Measurements from ENCODE around the gene SDK1.
"Not testable (repeated sequence)": the region's sequence is repeated elsewhere in the genome, so short reads cannot be mapped to it uniquely, and the experiment has no call there.

SDK1 gene

GRCh38 chr7:3673524-3673923, 372.5 kb downstream of the SDK1 start:
- H3K4me1 Mint-ChIP-seq, result no peaks in the 10 kb centered on the region
- H3K9me3 Mint-ChIP-seq, result no peaks in the 10 kb centered on the region
- peak; percentile 7 to 55 for DNase-seq (ENCODE audit: low spot score in 2 of 2)
- no peaks in the 10 kb centered on the region for H3K36me3 Mint-ChIP-seq
- ATAC-seq, result no peak
- H3K4me3 Mint-ChIP-seq, result no peak overlapping the region
- H3K27ac Mint-ChIP-seq, result no peak overlapping the region

GRCh38 chr7:3678314-3678810, 377.3 kb downstream of the SDK1 start:
- no peaks in the 10 kb centered on the region for H3K36me3 Mint-ChIP-seq

GRCh38 chr7:3682028-3682710, 381.1 kb downstream of the SDK1 start:
- H3K4me3 Mint-ChIP-seq, result no peak overlapping the region
- H3K4me1 Mint-ChIP-seq, result no peaks in the 10 kb centered on the region
- no peaks in the 10 kb centered on the region for H3K9me3 Mint-ChIP-seq
- H3K27ac Mint-ChIP-seq, result no peak overlapping the region
- DNase-seq (ENCODE audit: low spot score in 2 of 2), result no peak
- no peaks in the 10 kb centered on the region for H3K36me3 Mint-ChIP-seq
- ATAC-seq, result no peak

More at GRCh38 chr7:3678314-3678810, 377.3 kb downstream of the SDK1 start:
- no peak overlapping the region for H3K27ac Mint-ChIP-seq
- ATAC-seq (no peak), DNase-seq (ENCODE audit: low spot score in 2 of 2) (no peak)
- no peaks in the 10 kb centered on the region for H3K4me1 Mint-ChIP-seq
- H3K9me3 Mint-ChIP-seq, result no peaks in the 10 kb centered on the region
- H3K4me3 Mint-ChIP-seq, result no peak overlapping the region

- Mint-ChIP-seq H3K36me3 (no peaks in the 10 kb centered on the region), H3K9me3 (no peaks in the 10 kb centered on the region), H3K4me1 (no peaks in the 10 kb centered on the region), H3K27ac (no peak overlapping the region), H3K4me3 (no peak overlapping the region)
- DNase-seq (ENCODE audit: low spot score in 2 of 2) (no peak), ATAC-seq (no peak)
Measured at GRCh38 chr7:3683546-3684539, 382.8 kb downstream of the SDK1 start.

GRCh38 chr7:3688071-3688470, 387.0 kb downstream of the SDK1 start:
- Mint-ChIP-seq H3K4me3 (no peak overlapping the region), H3K36me3 (no peaks in the 10 kb centered on the region), H3K9me3 (no peaks in the 10 kb centered on the region), H3K27ac (no peak overlapping the region), H3K4me1 (no peaks in the 10 kb centered on the region)
- no peak for DNase-seq (ENCODE audit: low spot score in 2 of 2)
- no peak for ATAC-seq

GRCh38 chr7:3688842-3689241, 387.8 kb downstream of the SDK1 start:
- Mint-ChIP-seq H3K4me3 (no peak overlapping the region), H3K4me1 (no peaks in the 10 kb centered on the region), H3K9me3 (no peaks in the 10 kb centered on the region), H3K36me3 (no peaks in the 10 kb centered on the region), H3K27ac (no peak overlapping the region)
- no peak for DNase-seq (ENCODE audit: low spot score in 2 of 2)
- no peak for ATAC-seq

- Mint-ChIP-seq H3K9me3 (no peaks in the 10 kb centered on the region), H3K4me3 (no peak overlapping the region), H3K36me3 (no peaks in the 10 kb centered on the region), H3K27ac (no peak overlapping the region), H3K4me1 (no peaks in the 10 kb centered on the region)
- DNase-seq (ENCODE audit: low spot score in 2 of 2) (no peak), ATAC-seq (no peak)
Measured at GRCh38 chr7:3691478-3692158, 390.6 kb downstream of the SDK1 start.

GRCh38 chr7:3695602-3696001, 394.6 kb downstream of the SDK1 start:
- Mint-ChIP-seq H3K36me3 (no peaks in the 10 kb centered on the region), H3K4me3 (no peak overlapping the region), H3K27ac (no peak overlapping the region), H3K4me1 (peaks cover 5% of the 10 kb centered on the region), H3K9me3 (no peaks in the 10 kb centered on the region)
- DNase-seq (ENCODE audit: low spot score in 2 of 2), result no peak
- no peak for ATAC-seq

GRCh38 chr7:3696113-3696512, 395.1 kb downstream of the SDK1 start:
- no peaks in the 10 kb centered on the region for H3K36me3 Mint-ChIP-seq
- no peak overlapping the region for H3K27ac Mint-ChIP-seq
- peaks cover 5% of the 10 kb centered on the region for H3K4me1 Mint-ChIP-seq
- no peak overlapping the region for H3K4me3 Mint-ChIP-seq
- DNase-seq (ENCODE audit: low spot score in 2 of 2) (no peak), ATAC-seq (no peak)
- H3K9me3 Mint-ChIP-seq, result no peaks in the 10 kb centered on the region

- no peak overlapping the region for H3K27ac Mint-ChIP-seq
- ATAC-seq, result peak; percentile 31
Measured at GRCh38 chr7:3697472-3697871, 396.4 kb downstream of the SDK1 start.

GRCh38 chr7:3705258-3705657, 404.2 kb downstream of the SDK1 start:
- ATAC-seq, result no peak
- no peak for DNase-seq (ENCODE audit: low spot score in 2 of 2)
- H3K27ac Mint-ChIP-seq, result no peak overlapping the region
- no peak overlapping the region for H3K4me3 Mint-ChIP-seq
- H3K9me3 Mint-ChIP-seq, result peaks cover 4% of the 10 kb centered on the region
- H3K4me1 Mint-ChIP-seq, result no peaks in the 10 kb centered on the region
- no peaks in the 10 kb centered on the region for H3K36me3 Mint-ChIP-seq

More at GRCh38 chr7:3697472-3697871, 396.4 kb downstream of the SDK1 start:
- H3K4me1 Mint-ChIP-seq, result peaks cover 5% of the 10 kb centered on the region
- no peaks in the 10 kb centered on the region for H3K36me3 Mint-ChIP-seq
- no peak overlapping the region for H3K4me3 Mint-ChIP-seq
- no peaks in the 10 kb centered on the region for H3K9me3 Mint-ChIP-seq
- DNase-seq (ENCODE audit: low spot score in 2 of 2), result no peak

GRCh38 chr7:3706091-3706490, 405.0 kb downstream of the SDK1 start:
- not testable (repeated sequence) for H3K4me1 Mint-ChIP-seq; H3K36me3 Mint-ChIP-seq; ATAC-seq; H3K27ac Mint-ChIP-seq; H3K4me3 Mint-ChIP-seq; DNase-seq (ENCODE audit: low spot score in 2 of 2); H3K9me3 Mint-ChIP-seq

GRCh38 chr7:3710122-3710521, 409.1 kb downstream of the SDK1 start:
- DNase-seq (ENCODE audit: low spot score in 2 of 2) (no peak), ATAC-seq (no peak)
- Mint-ChIP-seq H3K4me3 (no peak overlapping the region), H3K36me3 (no peaks in the 10 kb centered on the region), H3K9me3 (no peaks in the 10 kb centered on the region), H3K27ac (no peak overlapping the region), H3K4me1 (no peaks in the 10 kb centered on the region)

- Mint-ChIP-seq H3K4me1 (no peaks in the 10 kb centered on the region), H3K4me3 (no peak overlapping the region), H3K36me3 (no peaks in the 10 kb centered on the region), H3K27ac (no peak overlapping the region), H3K9me3 (no peaks in the 10 kb centered on the region)
- no peak for ATAC-seq
- no peak for DNase-seq (ENCODE audit: low spot score in 2 of 2)
Measured at GRCh38 chr7:3710531-3710930, 409.5 kb downstream of the SDK1 start.

GRCh38 chr7:3712841-3713240, 411.8 kb downstream of the SDK1 start:
- no peak overlapping the region for H3K4me3 Mint-ChIP-seq
- DNase-seq (ENCODE audit: low spot score in 2 of 2), result no peak
- no peak overlapping the region for H3K27ac Mint-ChIP-seq
- H3K36me3 Mint-ChIP-seq, result no peaks in the 10 kb centered on the region
- no peaks in the 10 kb centered on the region for H3K4me1 Mint-ChIP-seq
- no peaks in the 10 kb centered on the region for H3K9me3 Mint-ChIP-seq
- ATAC-seq, result no peak

Data from stimulated activated effector memory CD8-positive, alpha-beta T cell treated with anti-CD3 and anti-CD28 coated beads, Interleukin-12 subunit alpha, Interleukin-12 subunit beta, amount 100 ng/mL, for 72 hours (primary cell).